ENCODE results near the gene CXADR. TPM values are rescaled to one million over a fixed set of nuclear protein-coding genes. Genes with fewer than 3 reads are reported as not detected.

Gene CXADR
- total RNA-seq, 4 donors from 2014 or later, result 87.7 to 123 (median 112) TPM

DNA sequence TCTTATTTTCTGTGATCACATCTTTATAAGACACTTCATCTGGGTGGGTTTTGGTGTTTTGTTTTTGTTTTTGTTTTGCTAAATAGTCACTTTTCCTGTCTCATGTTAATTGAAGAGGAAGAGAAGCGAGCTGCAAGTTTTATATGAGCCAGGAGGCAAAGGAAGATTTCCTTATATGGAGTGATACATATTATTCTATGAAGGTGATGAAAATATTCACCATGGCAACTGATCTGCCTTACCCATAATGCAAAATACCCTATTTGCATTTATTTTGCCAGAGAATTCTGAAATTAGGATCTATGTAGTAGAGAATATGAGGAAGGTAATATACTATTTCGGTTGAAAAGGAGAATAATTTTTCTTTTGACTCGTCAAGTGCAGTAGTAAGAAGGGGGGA lies 13.9 kb downstream of the CXADR start:
- no peak overlapping the region for H3K4me3 ChIP-seq
- WGBS, result 66% methylated on average over 3 of the region's 3 CpGs
- no peak overlapping the region for H3K27ac ChIP-seq

DNA sequence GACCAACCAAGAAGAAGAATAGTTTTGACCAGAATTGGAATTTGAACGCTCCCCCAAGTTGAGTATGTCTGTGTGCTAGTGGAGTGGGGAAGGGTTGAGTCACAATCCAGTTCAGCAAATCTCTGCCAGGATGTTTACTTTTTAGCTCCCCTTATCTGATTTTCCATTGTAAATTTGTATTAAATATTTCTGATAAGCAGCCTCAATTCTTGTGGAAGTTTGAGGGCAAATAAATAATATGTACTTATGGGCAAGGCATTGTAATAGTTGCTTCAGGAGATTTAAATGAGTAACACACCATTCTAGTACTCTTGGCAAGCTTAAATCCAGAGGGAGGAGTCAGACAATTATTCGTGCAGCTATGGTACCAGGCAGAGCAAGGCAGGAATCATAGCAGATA lies 14.4 kb downstream of the CXADR start:
- TF ChIP-seq EP300 (IDR thresholded peaks at IDR 0.05) (no peak), POLR2AphosphoS5 (IDR thresholded peaks at IDR 0.05) (no peak), POLR2A (IDR thresholded peaks at IDR 0.05) (no peak)
- TF ChIP-seq, protein P1, sequence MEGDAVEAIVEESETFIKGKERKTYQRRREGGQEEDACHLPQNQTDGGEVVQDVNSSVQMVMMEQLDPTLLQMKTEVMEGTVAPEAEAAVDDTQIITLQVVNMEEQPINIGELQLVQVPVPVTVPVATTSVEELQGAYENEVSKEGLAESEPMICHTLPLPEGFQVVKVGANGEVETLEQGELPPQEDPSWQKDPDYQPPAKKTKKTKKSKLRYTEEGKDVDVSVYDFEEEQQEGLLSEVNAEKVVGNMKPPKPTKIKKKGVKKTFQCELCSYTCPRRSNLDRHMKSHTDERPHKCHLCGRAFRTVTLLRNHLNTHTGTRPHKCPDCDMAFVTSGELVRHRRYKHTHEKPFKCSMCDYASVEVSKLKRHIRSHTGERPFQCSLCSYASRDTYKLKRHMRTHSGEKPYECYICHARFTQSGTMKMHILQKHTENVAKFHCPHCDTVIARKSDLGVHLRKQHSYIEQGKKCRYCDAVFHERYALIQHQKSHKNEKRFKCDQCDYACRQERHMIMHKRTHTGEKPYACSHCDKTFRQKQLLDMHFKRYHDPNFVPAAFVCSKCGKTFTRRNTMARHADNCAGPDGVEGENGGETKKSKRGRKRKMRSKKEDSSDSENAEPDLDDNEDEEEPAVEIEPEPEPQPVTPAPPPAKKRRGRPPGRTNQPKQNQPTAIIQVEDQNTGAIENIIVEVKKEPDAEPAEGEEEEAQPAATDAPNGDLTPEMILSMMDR (IDR thresholded peaks at IDR 0.05), result no peak
- no peak for DNase-seq (ENCODE audit: low spot score in 2 of 2)
- Histone ChIP-seq H3K4me1 (peaks cover 26% of the 10 kb centered on the region), H3K9me3 (no peaks in the 10 kb centered on the region), H3K27ac (no peak overlapping the region), H3K4me3 (no peak overlapping the region), H3K27me3 (no peaks in the 10 kb centered on the region), H3K36me3 (no peaks in the 10 kb centered on the region)
- WGBS, result 36% methylated on average over 2 of the region's 2 CpGs

More for the DNA sequence above, 13.9 kb downstream of the CXADR start:
- DNase-seq (ENCODE audit: low spot score in 2 of 2), result no peak
- TF ChIP-seq, protein P1 (IDR thresholded peaks at IDR 0.05), result no peak
- no peak for TF ChIP-seq POLR2AphosphoS5 (IDR thresholded peaks at IDR 0.05)
- no peak for TF ChIP-seq POLR2A (IDR thresholded peaks at IDR 0.05)
- TF ChIP-seq EP300 (IDR thresholded peaks at IDR 0.05), result no peak
- Histone ChIP-seq H3K4me1 (peaks cover 26% of the 10 kb centered on the region), H3K36me3 (no peaks in the 10 kb centered on the region), H3K9me3 (no peaks in the 10 kb centered on the region), H3K27me3 (no peaks in the 10 kb centered on the region)

DNA sequence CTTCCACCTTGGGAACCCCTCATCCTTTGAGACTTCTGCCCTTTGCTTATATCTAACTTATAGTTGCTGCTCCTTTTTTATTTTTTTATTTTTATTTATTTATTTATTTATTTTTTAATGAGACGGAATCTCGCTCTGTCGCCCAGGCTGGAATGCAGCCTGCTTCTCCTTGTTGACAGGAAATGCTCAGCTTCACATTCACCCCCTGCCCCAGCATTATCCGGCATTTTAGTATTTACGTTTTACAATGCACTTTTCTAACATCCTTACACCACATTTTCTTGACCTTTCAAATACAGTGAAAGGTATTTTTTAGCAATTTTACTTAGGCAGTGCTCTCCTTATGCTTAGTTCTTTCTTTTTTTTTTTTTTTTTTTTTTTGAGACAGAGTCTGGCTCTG lies 14.9 kb downstream of the CXADR start:
- Histone ChIP-seq H3K4me3 (no peak overlapping the region), H3K4me1 (peaks cover 26% of the 10 kb centered on the region), H3K9me3 (no peaks in the 10 kb centered on the region), H3K27me3 (no peaks in the 10 kb centered on the region), H3K27ac (no peak overlapping the region), H3K36me3 (no peaks in the 10 kb centered on the region)
- TF ChIP-seq EP300 (IDR thresholded peaks at IDR 0.05), result no peak
- TF ChIP-seq, protein P1 (IDR thresholded peaks at IDR 0.05), result no peak
- TF ChIP-seq POLR2AphosphoS5 (IDR thresholded peaks at IDR 0.05), result no peak
- no peak for TF ChIP-seq POLR2A (IDR thresholded peaks at IDR 0.05)
- DNase-seq (ENCODE audit: low spot score in 2 of 2), result no peak
- 55% methylated on average over 5 of the region's 5 CpGs for WGBS

DNA sequence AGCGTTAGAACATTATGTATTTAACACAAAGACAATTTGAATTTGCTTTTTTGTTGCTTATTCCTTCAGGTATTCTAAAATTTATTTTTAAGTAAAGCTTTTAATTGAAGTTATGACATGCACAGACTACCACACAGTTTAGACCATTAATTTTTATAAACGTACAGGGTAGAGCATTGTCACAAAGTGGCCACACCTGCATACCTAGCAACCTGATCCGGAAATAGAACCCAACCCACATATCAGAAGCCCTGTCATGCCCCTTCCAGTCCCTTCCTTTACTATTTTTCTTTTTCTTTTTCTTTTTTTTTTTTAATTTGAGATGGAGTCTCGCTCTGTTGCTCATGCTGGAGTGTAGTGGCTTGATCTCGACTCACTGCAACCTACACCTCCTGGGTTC lies 16.8 kb downstream of the CXADR start:
- Histone ChIP-seq H3K4me3 (no peak overlapping the region), H3K4me1 (peaks cover 23% of the 10 kb centered on the region), H3K9me3 (no peaks in the 10 kb centered on the region), H3K27ac (no peak overlapping the region), H3K27me3 (no peaks in the 10 kb centered on the region), H3K36me3 (no peaks in the 10 kb centered on the region)
- TF ChIP-seq POLR2AphosphoS5 (IDR thresholded peaks at IDR 0.05) (no peak), POLR2A (IDR thresholded peaks at IDR 0.05) (no peak), EP300 (IDR thresholded peaks at IDR 0.05) (no peak)
- TF ChIP-seq, protein P1 (IDR thresholded peaks at IDR 0.05), result no peak
- no peak for DNase-seq (ENCODE audit: low spot score in 2 of 2)
- WGBS, result 53% methylated on average over 5 of the region's 5 CpGs

DNA sequence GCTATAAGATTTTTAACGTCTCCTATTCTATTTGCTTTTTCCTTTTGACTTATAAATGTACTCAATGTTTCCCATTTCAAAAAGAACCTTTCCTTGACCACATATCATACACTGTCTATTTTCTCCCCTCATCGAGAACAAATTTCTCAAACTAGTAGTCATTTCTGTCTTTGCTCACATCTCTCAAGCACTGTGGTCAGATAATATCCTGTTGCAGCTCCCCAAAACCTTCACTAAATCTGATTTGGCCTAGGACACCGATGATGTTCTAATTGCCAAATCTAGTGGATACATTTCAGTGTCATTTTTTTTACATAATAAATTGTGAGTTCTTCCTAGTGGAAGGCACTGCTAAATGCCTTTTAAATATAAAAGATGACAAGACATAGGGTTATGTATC lies 19.4 kb downstream of the CXADR start:
- 74% methylated on average over 3 of the region's 3 CpGs for whole genome bisulfite sequencing
- peaks cover 24% of the 10 kb centered on the region for H3K4me1 ChIP-seq
- H3K9me3 ChIP-seq, result no peaks in the 10 kb centered on the region
- no peak overlapping the region for H3K27ac ChIP-seq
- TF ChIP-seq, protein P1 (IDR thresholded peaks at IDR 0.05), result no peak
- TF ChIP-seq POLR2AphosphoS5 (IDR thresholded peaks at IDR 0.05), result no peak
- TF ChIP-seq EP300 (IDR thresholded peaks at IDR 0.05), result no peak
- TF ChIP-seq POLR2A (IDR thresholded peaks at IDR 0.05), result no peak
- H3K4me3 ChIP-seq, result no peak overlapping the region
- no peak for DNase-seq (ENCODE audit: low spot score in 2 of 2)
- H3K27me3 ChIP-seq, result no peaks in the 10 kb centered on the region
- no peaks in the 10 kb centered on the region for H3K36me3 ChIP-seq

All from suprapubic skin (tissue), 4 donors.